DMS 273 (cell line): Measurements from ENCODE around the gene ZFP42.
"Not testable (repeated sequence)": the region's sequence is repeated elsewhere in the genome, so short reads cannot be mapped to it uniquely, and the experiment has no call there.

ENCODE experiments used
- DNase-seq: peaks from one replicate; lab custom pipeline; 2025; ENCODE audit not compliant: unreplicated experiment; lab: John Stamatoyannopoulos, UW

ZFP42 gene

GRCh38 chr4:188021548-188022249, 26.1 kb downstream of the ZFP42 start:
- no peak for DNase-seq

- no peak for DNase-seq
These were observed 28.1 kb downstream of the ZFP42 start for GRCh38 chr4:188023682-188024081.

- no peak for DNase-seq
These were observed 29.9 kb downstream of the ZFP42 start for GRCh38 chr4:188025476-188025875.

GRCh38 chr4:188029114-188029513, 33.5 kb downstream of the ZFP42 start:
- DNase-seq = no peak

GRCh38 chr4:188030401-188030800, 34.8 kb downstream of the ZFP42 start:
- no peak for DNase-seq

GRCh38 chr4:188031751-188032150, 36.2 kb downstream of the ZFP42 start:
- no peak for DNase-seq

- DNase-seq = no peak
These were observed 36.6 kb downstream of the ZFP42 start for GRCh38 chr4:188032170-188032569.

GRCh38 chr4:188032583-188032982, 37.0 kb downstream of the ZFP42 start:
- DNase-seq = no peak

- no peak for DNase-seq
These were observed 41.6 kb downstream of the ZFP42 start for GRCh38 chr4:188037003-188037713.

GRCh38 chr4:188041721-188042120, 46.1 kb downstream of the ZFP42 start:
- no peak for DNase-seq

GRCh38 chr4:188042191-188042590, 46.6 kb downstream of the ZFP42 start:
- DNase-seq = no peak

- DNase-seq = no peak
These were observed 47.6 kb downstream of the ZFP42 start for GRCh38 chr4:188043154-188043553.

- DNase-seq = not testable (repeated sequence)
These were observed 49.9 kb downstream of the ZFP42 start for GRCh38 chr4:188045461-188045860.

GRCh38 chr4:188046657-188047056, 51.1 kb downstream of the ZFP42 start:
- DNase-seq = no peak

GRCh38 chr4:188053302-188053701, 57.7 kb downstream of the ZFP42 start:
- no peak for DNase-seq
